Limb (tissue), 2 donors: ENCODE measurements around the gene CISH.

ENCODE experiments used
- DNase-seq, 2 donors: peaks; one replicate each; pipeline ENCODE4 v3.0.0-alpha.2; 2016; ENCODE audit errors: extremely low spot score in 2 of 2

The CISH gene

DNA sequence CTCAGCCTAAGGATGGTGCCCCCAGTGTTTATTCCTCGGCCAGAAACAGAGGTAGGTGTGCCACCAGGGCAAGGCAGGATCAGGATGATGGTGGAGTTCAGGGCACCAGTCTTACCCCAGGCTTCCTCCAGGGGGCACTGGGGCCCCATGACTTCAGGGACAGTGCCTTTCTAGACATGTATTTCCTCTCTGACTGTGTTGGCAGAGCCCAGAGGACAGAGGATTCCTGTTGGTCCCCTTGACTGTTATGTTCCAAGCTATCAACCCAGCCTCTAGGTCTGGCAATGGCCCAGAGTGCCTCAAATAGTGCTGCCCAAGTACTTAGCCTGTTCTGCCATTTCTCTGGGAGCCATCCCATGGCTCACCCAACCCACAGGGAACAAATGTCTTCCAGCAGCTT, 39.4 kb downstream of the CISH start:
- peak; percentile 66 to 80 for DNase-seq

- DNase-seq, result no peak
Measured at GRCh38 chr3:50571486-50571885, 40.1 kb downstream of the CISH start.

GRCh38 chr3:50570508-50571279, 40.9 kb downstream of the CISH start:
- no peak for DNase-seq

DNA sequence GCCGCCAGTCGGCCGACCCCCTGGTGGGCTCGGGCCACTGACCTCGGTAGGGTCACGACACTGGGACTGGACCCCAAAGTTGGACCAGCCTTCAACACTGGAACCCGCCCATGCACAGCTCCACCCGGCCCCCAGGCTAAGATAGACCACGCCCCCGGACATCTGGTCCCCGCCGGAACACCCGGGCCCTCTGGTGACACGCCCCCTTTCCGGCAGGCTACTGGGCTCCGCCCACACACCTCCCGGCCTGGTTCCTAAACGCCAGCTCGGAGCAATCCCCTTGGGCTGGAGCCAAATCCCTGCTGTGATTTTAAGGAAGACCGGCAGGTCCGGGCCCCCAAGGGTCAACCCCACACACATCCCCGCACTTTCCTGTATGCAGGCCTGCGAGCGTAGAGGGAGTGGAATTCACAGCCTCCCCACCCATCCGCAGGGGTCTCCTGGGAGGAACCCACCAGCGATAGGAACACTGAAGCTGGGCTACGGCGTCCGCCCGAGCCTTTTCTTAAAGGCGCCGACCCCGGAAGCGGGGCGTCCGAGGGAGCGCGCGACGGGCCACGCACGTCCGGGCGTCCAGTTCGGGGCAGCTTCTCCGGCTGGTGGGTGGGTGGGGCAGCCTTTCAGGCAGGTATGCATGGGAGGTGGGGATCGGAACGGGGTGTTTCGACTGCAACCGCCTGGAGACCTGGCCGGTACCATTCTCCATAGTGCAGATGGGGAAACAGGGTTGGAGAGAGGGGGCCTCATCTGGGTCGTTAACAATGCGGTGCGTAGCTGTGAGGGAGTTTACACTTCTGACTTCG, 42.4 kb downstream of the CISH start, which contains the start of gene HEMK1:
Gene HEMK1, plus strand, starts transcription at position 576 of the 803 bp plus-strand sequence. CDS start 1,583 bp downstream, outside the sequence.
- DNase-seq, result peak; percentile 96 to 97

- DNase-seq, result peak; percentile 88 to 91
Measured at GRCh38 chr3:50567386-50568167, 44.0 kb downstream of the CISH start, which contains the start of gene C3orf18. Gene C3orf18 (minus strand): TSS chr3:50567747. CDS start chr3:50565699, 2,048 bp downstream.

GRCh38 chr3:50567011-50567385, 44.6 kb downstream of the CISH start:
- DNase-seq, result no peak

DNA sequence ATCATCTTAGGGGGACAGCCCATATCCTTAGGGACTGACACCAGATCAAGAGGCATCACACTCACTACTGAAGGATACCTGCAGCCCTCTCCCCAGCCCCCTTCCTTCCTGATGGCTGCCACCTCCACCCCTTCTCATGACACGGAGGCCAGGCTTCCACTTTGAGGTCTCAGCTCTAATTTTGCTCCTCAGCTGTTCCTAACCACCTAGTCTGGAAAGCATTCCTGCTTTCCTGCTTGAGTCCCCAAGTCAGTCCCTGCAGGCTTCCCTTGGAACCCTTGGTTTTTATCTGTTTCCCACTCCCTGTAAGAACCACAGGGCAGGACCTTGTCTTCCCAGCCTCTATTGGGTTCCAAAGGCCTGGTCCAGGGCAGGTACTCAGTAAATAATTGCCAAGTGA, 47.3 kb downstream of the CISH start:
- no peak for DNase-seq

DNA sequence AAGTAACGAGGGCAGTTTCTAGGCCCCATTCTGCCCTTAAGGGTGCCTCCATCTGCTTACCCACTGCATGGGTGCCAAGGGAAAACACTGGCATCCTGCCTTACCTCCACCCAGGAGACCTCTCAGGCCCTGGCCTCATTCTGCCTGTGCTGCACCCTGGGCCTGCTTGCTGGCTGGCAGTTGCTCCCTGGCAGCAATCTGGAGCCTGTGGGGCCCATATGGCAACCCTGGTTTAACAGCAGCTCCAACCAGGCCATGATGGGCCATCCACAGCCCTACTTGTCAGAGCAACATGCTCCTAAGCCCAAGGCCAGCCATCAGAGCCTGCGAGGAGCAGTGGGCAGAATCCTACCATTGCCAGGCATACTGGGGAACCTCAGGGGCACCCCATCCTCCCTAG, 47.7 kb downstream of the CISH start:
- DNase-seq, result no peak

DNA sequence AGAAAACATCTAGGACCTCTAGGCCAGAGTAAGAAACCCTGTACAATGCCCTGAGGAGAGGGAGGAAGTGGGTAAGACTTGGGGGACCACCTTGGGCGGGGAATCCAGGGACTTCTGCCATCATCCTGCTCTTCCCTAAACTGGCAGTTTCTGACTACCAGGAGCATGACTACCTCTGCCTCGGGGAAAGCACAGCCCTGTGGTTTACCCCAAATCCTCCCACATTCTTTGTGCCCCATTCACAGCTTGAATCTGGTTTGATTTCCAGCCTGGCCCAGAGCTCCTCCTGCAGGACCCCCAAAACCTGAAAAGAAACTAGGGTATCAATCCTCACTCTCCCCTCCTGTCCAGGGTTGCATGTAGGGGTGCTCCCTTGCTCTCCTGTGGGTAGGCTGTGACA, 48.7 kb downstream of the CISH start:
- DNase-seq, result no peak

GRCh38 chr3:50559702-50560101, 51.9 kb downstream of the CISH start:
- no peak for DNase-seq

DNA sequence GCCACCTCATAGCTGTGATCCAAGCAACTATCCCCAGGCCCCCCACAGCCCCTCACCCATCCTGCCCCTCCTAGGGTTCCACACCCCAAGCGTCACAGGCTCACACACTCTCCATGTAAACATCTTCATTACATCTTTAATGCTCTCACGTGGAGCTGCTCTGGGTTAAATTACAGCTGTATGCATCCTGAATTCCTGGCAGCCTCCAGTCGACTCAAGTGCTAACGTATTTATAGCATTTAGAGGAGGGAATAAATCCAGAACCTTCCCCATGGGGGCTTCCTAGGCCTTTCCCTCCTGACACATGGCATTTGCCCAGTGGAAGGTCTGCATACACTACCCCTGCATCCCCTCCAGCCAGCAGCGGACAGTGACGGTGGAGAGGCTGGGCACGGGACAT, 53.7 kb downstream of the CISH start:
- DNase-seq, result peak in 1 of 2 donors; percentile 51

DNA sequence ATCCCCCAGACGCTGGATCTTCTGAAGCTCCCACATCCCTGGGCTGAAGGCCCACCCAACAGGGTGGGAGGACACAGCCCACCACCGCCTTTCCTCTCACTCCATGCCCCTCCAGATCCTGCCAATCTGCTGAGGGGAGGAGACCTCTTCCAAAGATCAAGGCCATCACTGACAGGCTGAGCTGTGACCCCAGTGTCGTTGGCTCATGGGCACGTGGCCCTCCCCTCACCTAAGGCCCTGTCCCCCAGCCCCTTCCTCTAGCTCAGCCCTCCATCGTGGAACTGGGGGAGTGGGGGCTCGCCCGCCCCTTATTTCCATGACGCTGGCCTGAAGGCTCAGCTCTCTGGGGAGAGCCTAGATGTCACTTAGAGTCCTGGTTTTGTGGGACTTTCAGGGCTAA, 54.5 kb downstream of the CISH start:
- no peak for DNase-seq
